A673 (cell line): Measurements from ENCODE around the gene SELENOS. TPM values are rescaled to one million over a fixed set of nuclear protein-coding genes. Genes with fewer than 3 reads are reported as not detected.

ENCODE experiments used
- BruUV-seq: library from RNA; stranded (reverse); fragments of 400-500 nt; replicated peaks from 2 replicates; lab custom pipeline; 2021; lab: Mats Ljungman, UMichigan
- CTCF ChIA-PET: fragments of 300-600 bp; sonication (Branson Sonifier 250); formaldehyde crosslinking; loops from one replicate; lab custom pipeline; 2022; ENCODE audit warnings: antibody characterized with exemption; lab: Charles Lee
- POLR2A ChIA-PET: fragments of 300-600 bp; sonication (Branson Sonifier 250); formaldehyde crosslinking; loops from one replicate; lab custom pipeline; 2022; ENCODE audit warnings: antibody characterized with exemption; ENCODE audit not compliant: low non-redundant PET; lab: Charles Lee
- DNase-seq: peaks from one replicate; pipeline ENCODE4 v3.0.0-alpha.2; 2015; ENCODE audit warnings: low spot score
- H3K27ac ChIP-seq: fragments of 200-600 bp; sonication (generic); 2 replicates; pipeline ENCODE4 v1.5.1; 2016; ENCODE audit warnings: mixed run types, low read depth, mild to moderate bottlenecking, mixed read lengths, antibody characterized with exemption, low read length; ENCODE audit not compliant: poor library complexity, severe bottlenecking
- H3K27me3 ChIP-seq: fragments of 200-600 bp; sonication (generic); replicated peaks from 2 replicates; pipeline ENCODE4 v1.6.1; 2017; ENCODE audit warnings: mixed run types, low read depth, mild to moderate bottlenecking, mixed read lengths, antibody characterized with exemption, low read length; ENCODE audit not compliant: insufficient read depth, poor library complexity
- H3K36me3 ChIP-seq: fragments of 200-600 bp; sonication (generic); 2 replicates; pipeline ENCODE4 v1.6.1; 2016; ENCODE audit warnings: mixed run types, mild to moderate bottlenecking, mixed read lengths, antibody characterized with exemption, low read length; ENCODE audit not compliant: insufficient read depth, poor library complexity, severe bottlenecking
- H3K4me1 ChIP-seq: fragments of 200-600 bp; sonication (generic); 2 replicates; pipeline ENCODE4 v1.6.1; 2017; ENCODE audit warnings: mixed run types, mild to moderate bottlenecking, mixed read lengths, antibody characterized with exemption, low read length; ENCODE audit not compliant: insufficient read depth, poor library complexity, severe bottlenecking
- H3K4me3 ChIP-seq: fragments of 200-600 bp; sonication (generic); 2 replicates; pipeline ENCODE4 v1.5.1; 2016; ENCODE audit warnings: low read depth, mixed run types, mild to moderate bottlenecking, mixed read lengths, low read length; ENCODE audit not compliant: poor library complexity, severe bottlenecking
- H3K9me3 ChIP-seq: fragments of 200-600 bp; sonication (generic); 2 replicates; pipeline ENCODE4 v1.6.1; 2016; ENCODE audit warnings: mixed run types, low read depth, mild to moderate bottlenecking, mixed read lengths, antibody characterized with exemption, low read length; ENCODE audit not compliant: poor library complexity, severe bottlenecking
- CTCF ChIP-seq: fragments of 300-800, 200-600 bp; sonication (generic); conservative IDR thresholded peaks from 2 replicates; pipeline ENCODE4 v1.5.1; 2017; ENCODE audit warnings: low read depth, mild to moderate bottlenecking, antibody characterized with exemption, low read length, moderate library complexity, mixed read lengths
- EZH2 ChIP-seq: fragments of 200-600 bp; sonication (generic); IDR thresholded peaks from 2 replicates; pipeline ENCODE4 v1.6.1; 2017; ENCODE audit warnings: borderline replicate concordance, low read depth, mild to moderate bottlenecking, mixed read lengths, antibody characterized with exemption, low read length; ENCODE audit not compliant: poor library complexity, severe bottlenecking
- intact Hi-C: fragments of 100-400 bp; cut with micrococcal nuclease; formaldehyde crosslinking; loops from one replicate; pipeline ENCODE4 v1.10.0; 2022; ENCODE audit not compliant: unreplicated experiment
- total RNA-seq: library from RNA; stranded (reverse); gene quantifications from 2 replicates; pipeline ENCODE4 v1.2.3, GENCODE V29; 2021

SELENOS gene
- total RNA-seq, 1 experiment from 2014 or later = 40.1 TPM

DNA sequence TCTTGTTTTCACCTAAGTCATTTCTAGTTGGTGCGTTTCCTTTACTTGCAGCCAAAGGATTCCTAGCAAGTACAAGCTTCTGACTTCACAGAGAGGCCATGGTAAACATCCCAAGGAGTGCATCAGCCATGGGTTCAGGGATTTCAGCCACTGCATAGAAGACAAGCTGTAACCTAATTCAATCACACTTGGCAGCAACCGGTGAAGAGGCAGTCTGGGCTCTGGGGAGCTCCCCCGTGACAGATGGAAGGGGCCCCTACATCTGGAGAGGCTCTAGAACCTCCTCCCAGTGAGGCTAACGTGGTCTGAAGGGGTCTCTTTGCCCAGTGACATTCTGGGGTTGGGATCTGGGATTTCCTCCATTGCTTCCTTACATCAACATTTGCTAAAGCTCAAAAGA, 26.1 kb upstream of the SELENOS start:
- H3K4me3 ChIP-seq = no peak overlapping the region
- no peaks in the 10 kb centered on the region for H3K27me3 ChIP-seq
- no peaks in the 10 kb centered on the region for H3K36me3 ChIP-seq
- H3K9me3 ChIP-seq = no peaks in the 10 kb centered on the region
- TF ChIP-seq EZH2 = no peak
- no peak for TF ChIP-seq CTCF
- no peaks in the 10 kb centered on the region for H3K4me1 ChIP-seq
- DNase-seq = no peak
- POLR2A ChIA-PET = no interaction called here
- no peak overlapping the region for H3K27ac ChIP-seq
- intact Hi-C loops = no loop called here
- CTCF ChIA-PET = interaction anchor here (0.6 kb wide), 1 partner anchor 129 kb away, joined by 5 read pairs; no protein-coding TSS in a partner anchor
- BruUV-seq = no TSS peak

- POLR2A ChIA-PET = no interaction called here
- H3K9me3 ChIP-seq = no peaks in the 10 kb centered on the region
- H3K27me3 ChIP-seq = no peaks in the 10 kb centered on the region
- DNase-seq = no peak
- no peak for TF ChIP-seq CTCF
- TF ChIP-seq EZH2 = no peak
- H3K4me1 ChIP-seq = peaks cover 12% of the 10 kb centered on the region
- CTCF ChIA-PET = no interaction called here
- H3K4me3 ChIP-seq = peak overlapping the region; percentile 81
- H3K36me3 ChIP-seq = peaks cover 8% of the 10 kb centered on the region
- no TSS peak for BruUV-seq
- H3K27ac ChIP-seq = no peak overlapping the region
- intact Hi-C loops = no loop called here
These were observed 19.4 kb upstream of the SELENOS start for GRCh38 chr15:101296418-101297405.

- H3K4me1 ChIP-seq = peaks cover 12% of the 10 kb centered on the region
- H3K36me3 ChIP-seq = peaks cover 15% of the 10 kb centered on the region
- H3K27me3 ChIP-seq = no peaks in the 10 kb centered on the region
- DNase-seq = no peak
- peak overlapping the region; percentile 81 for H3K4me3 ChIP-seq
- intact Hi-C loops = loop anchor here (2.0 kb wide), 1 partner anchor 345 kb away; no protein-coding TSS in a partner anchor
- no peaks in the 10 kb centered on the region for H3K9me3 ChIP-seq
- ChIA-PET POLR2A (no interaction called here), CTCF (interaction anchor here (1.8 kb wide), 1 partner anchor 346 kb away, joined by 6 read pairs; no protein-coding TSS in a partner anchor)
- TF ChIP-seq CTCF (no peak), EZH2 (no peak)
- peak overlapping the region; percentile 94 for H3K27ac ChIP-seq
- BruUV-seq = TSS peak; percentile 76
These were observed 18.4 kb upstream of the SELENOS start for GRCh38 chr15:101295607-101296161.
